Type B pancreatic cell (in vitro differentiated cells): Measurements from ENCODE around the gene PIP4K2A. TPM values are rescaled to one million over a fixed set of nuclear protein-coding genes. Genes with fewer than 3 reads are reported as not detected.

Source experiments
- DNase-seq: peaks from one replicate; pipeline ENCODE4 v3.0.0; 2021; ENCODE audit warnings: mixed read lengths; ENCODE audit not compliant: unreplicated experiment; ENCODE audit errors: extremely low spot score
- H3K27ac Mint-ChIP-seq: 2 replicates; pipeline ENCODE4 v1.8.0; 2021; ENCODE audit warnings: mild to moderate bottlenecking, mixed read lengths
- H3K27me3 Mint-ChIP-seq: 2 replicates; pipeline ENCODE4 v1.8.0; 2021; ENCODE audit warnings: mixed read lengths
- H3K36me3 Mint-ChIP-seq: 2 replicates; pipeline ENCODE4 v1.8.0; 2021; ENCODE audit warnings: mixed read lengths
- H3K4me1 Mint-ChIP-seq: one replicate; pipeline ENCODE4 v1.8.0; 2021; ENCODE audit warnings: mixed read lengths; ENCODE audit not compliant: unreplicated experiment
- H3K4me3 Mint-ChIP-seq: 2 replicates; pipeline ENCODE4 v1.8.0; 2021; ENCODE audit warnings: mild to moderate bottlenecking, mixed read lengths
- H3K9me3 Mint-ChIP-seq: 2 replicates; pipeline ENCODE4 v1.8.0; 2021; ENCODE audit warnings: mixed read lengths
- CTCF ChIP-seq: fragments of 200-600 bp; sonication (generic); conservative IDR thresholded peaks from 2 replicates; pipeline ENCODE4 v1.5.0; 2021; ENCODE audit warnings: antibody characterized with exemption, mild to moderate bottlenecking
- total RNA-seq: library from RNA; stranded (reverse); gene quantifications from 2 replicates; pipeline ENCODE4 v1.2.1, GENCODE V29; 2021; ENCODE audit warnings: low replicate concordance

PIP4K2A gene
- total RNA-seq, 1 donor from 2014 or later: 15.7 TPM

GRCh38 chr10:22622242-22622806, 92.1 kb downstream of the PIP4K2A start:
- TF ChIP-seq CTCF: no peak
- H3K27me3 Mint-ChIP-seq: no peaks in the 10 kb centered on the region
- no peaks in the 10 kb centered on the region for H3K36me3 Mint-ChIP-seq
- no peak overlapping the region for H3K27ac Mint-ChIP-seq
- H3K4me1 Mint-ChIP-seq: peaks cover 62% of the 10 kb centered on the region
- H3K4me3 Mint-ChIP-seq: no peak overlapping the region
- DNase-seq: no peak
- H3K9me3 Mint-ChIP-seq: no peaks in the 10 kb centered on the region

- no peak overlapping the region for H3K4me3 Mint-ChIP-seq
- no peak overlapping the region for H3K27ac Mint-ChIP-seq
- H3K9me3 Mint-ChIP-seq: no peaks in the 10 kb centered on the region
Measured at GRCh38 chr10:22621726-22622125, 92.7 kb downstream of the PIP4K2A start.

GRCh38 chr10:22620929-22621328, 93.4 kb downstream of the PIP4K2A start:
- H3K9me3 Mint-ChIP-seq: no peaks in the 10 kb centered on the region
- H3K36me3 Mint-ChIP-seq: no peaks in the 10 kb centered on the region
- DNase-seq: no peak
- no peak for TF ChIP-seq CTCF
- no peak overlapping the region for H3K27ac Mint-ChIP-seq
- H3K4me1 Mint-ChIP-seq: peaks cover 56% of the 10 kb centered on the region
- H3K27me3 Mint-ChIP-seq: no peaks in the 10 kb centered on the region
- no peak overlapping the region for H3K4me3 Mint-ChIP-seq

More at GRCh38 chr10:22621726-22622125, 92.7 kb downstream of the PIP4K2A start:
- Mint-ChIP-seq H3K36me3 (no peaks in the 10 kb centered on the region), H3K4me1 (peaks cover 60% of the 10 kb centered on the region), H3K27me3 (no peaks in the 10 kb centered on the region)
- no peak for TF ChIP-seq CTCF
- no peak for DNase-seq

- H3K27ac Mint-ChIP-seq: no peak overlapping the region
Measured at GRCh38 chr10:22620140-22620857, 94.1 kb downstream of the PIP4K2A start.

GRCh38 chr10:22619101-22619500, 95.3 kb downstream of the PIP4K2A start:
- no peaks in the 10 kb centered on the region for H3K27me3 Mint-ChIP-seq
- no peak overlapping the region for H3K27ac Mint-ChIP-seq
- H3K4me1 Mint-ChIP-seq: peaks cover 49% of the 10 kb centered on the region
- H3K36me3 Mint-ChIP-seq: no peaks in the 10 kb centered on the region
- no peaks in the 10 kb centered on the region for H3K9me3 Mint-ChIP-seq
- TF ChIP-seq CTCF: no peak
- no peak overlapping the region for H3K4me3 Mint-ChIP-seq
- DNase-seq: no peak

More at GRCh38 chr10:22620140-22620857, 94.1 kb downstream of the PIP4K2A start:
- Mint-ChIP-seq H3K36me3 (no peaks in the 10 kb centered on the region), H3K9me3 (no peaks in the 10 kb centered on the region), H3K4me3 (no peak overlapping the region), H3K27me3 (no peaks in the 10 kb centered on the region), H3K4me1 (peaks cover 56% of the 10 kb centered on the region)
- DNase-seq: no peak
- no peak for TF ChIP-seq CTCF
